HL-60 (cell line): Measurements from ENCODE around the gene PRSS53.

Source experiments
- CTCF ChIP-seq: IDR thresholded peaks from one replicate; pipeline ENCODE4 v1.5.1; 2011; ENCODE audit warnings: low read length, control low read depth, inconsistent platforms; ENCODE audit not compliant: insufficient read depth
- POLR2AphosphoS5 ChIP-seq: IDR thresholded peaks from 2 replicates; pipeline ENCODE4 v1.6.1; 2012; ENCODE audit warnings: low read depth
- TF ChIP-seq, protein P1 (sequence below): IDR thresholded peaks from 2 replicates; pipeline ENCODE4 v1.6.1; 2012; ENCODE audit warnings: low read depth; ENCODE audit not compliant: insufficient replicate concordance

GRCh38 chr16:31131416-31131815 lies 42.7 kb upstream of the PRSS53 start:
- TF ChIP-seq CTCF (no peak), POLR2AphosphoS5 (no peak)
- TF ChIP-seq, protein P1, sequence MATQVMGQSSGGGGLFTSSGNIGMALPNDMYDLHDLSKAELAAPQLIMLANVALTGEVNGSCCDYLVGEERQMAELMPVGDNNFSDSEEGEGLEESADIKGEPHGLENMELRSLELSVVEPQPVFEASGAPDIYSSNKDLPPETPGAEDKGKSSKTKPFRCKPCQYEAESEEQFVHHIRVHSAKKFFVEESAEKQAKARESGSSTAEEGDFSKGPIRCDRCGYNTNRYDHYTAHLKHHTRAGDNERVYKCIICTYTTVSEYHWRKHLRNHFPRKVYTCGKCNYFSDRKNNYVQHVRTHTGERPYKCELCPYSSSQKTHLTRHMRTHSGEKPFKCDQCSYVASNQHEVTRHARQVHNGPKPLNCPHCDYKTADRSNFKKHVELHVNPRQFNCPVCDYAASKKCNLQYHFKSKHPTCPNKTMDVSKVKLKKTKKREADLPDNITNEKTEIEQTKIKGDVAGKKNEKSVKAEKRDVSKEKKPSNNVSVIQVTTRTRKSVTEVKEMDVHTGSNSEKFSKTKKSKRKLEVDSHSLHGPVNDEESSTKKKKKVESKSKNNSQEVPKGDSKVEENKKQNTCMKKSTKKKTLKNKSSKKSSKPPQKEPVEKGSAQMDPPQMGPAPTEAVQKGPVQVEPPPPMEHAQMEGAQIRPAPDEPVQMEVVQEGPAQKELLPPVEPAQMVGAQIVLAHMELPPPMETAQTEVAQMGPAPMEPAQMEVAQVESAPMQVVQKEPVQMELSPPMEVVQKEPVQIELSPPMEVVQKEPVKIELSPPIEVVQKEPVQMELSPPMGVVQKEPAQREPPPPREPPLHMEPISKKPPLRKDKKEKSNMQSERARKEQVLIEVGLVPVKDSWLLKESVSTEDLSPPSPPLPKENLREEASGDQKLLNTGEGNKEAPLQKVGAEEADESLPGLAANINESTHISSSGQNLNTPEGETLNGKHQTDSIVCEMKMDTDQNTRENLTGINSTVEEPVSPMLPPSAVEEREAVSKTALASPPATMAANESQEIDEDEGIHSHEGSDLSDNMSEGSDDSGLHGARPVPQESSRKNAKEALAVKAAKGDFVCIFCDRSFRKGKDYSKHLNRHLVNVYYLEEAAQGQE: no peak
